Upper lobe of right lung (tissue), 1 donor: Measurements from ENCODE around the gene ARSA. TPM values are rescaled to one million over a fixed set of nuclear protein-coding genes. Genes with fewer than 3 reads are reported as not detected.
A peak's percentile ranks its signal among the peaks of the same experiment; 100 is the strongest.

Source experiments
- ATAC-seq: fragments of 200-7000 bp; cut with Tn5 transposase; one replicate; pipeline ENCODE4 v1.9.1; 2020; ENCODE audit warnings: mild to moderate bottlenecking, moderate library complexity
- DNase-seq: peaks from one replicate; pipeline ENCODE4 v3.0.0-alpha.2; 2020
- H3K27ac ChIP-seq: fragments of 200-600 bp; one replicate; pipeline ENCODE4 v1.8.0; 2022
- H3K27me3 ChIP-seq: fragments of 200-600 bp; one replicate; pipeline ENCODE4 v1.8.0; 2022; ENCODE audit warnings: mild to moderate bottlenecking
- H3K36me3 ChIP-seq: fragments of 200-600 bp; one replicate; pipeline ENCODE4 v1.8.0; 2022
- H3K4me1 ChIP-seq: fragments of 200-600 bp; one replicate; pipeline ENCODE4 v1.8.0; 2022
- H3K4me3 ChIP-seq: fragments of 200-600 bp; one replicate; pipeline ENCODE4 v1.8.0; 2022; ENCODE audit warnings: mild to moderate bottlenecking
- H3K9me3 ChIP-seq: fragments of 200-600 bp; one replicate; pipeline ENCODE4 v1.8.0; 2022
- CTCF ChIP-seq: fragments of 200-600 bp; IDR thresholded peaks from one replicate; pipeline ENCODE4 v1.8.0; 2022; ENCODE audit warnings: antibody characterized with exemption
- intact Hi-C: fragments of 100-400 bp; cut with DNase I; formaldehyde crosslinking; loops from one replicate; pipeline ENCODE4 v1.11.0; 2022
- total RNA-seq: library from RNA; stranded (reverse); fragmentation: NEBNext Ultra II Directional; extraction: Animal tissue kit (Norgen Biotek cat#: 25700); gene quantifications from one replicate; pipeline ENCODE4 v1.2.1, GENCODE V29; 2021
- donor health status: DM: no; HTN: yes; CAD: no; lungs with severe emphysema.

Gene ARSA
- total RNA-seq, 1 donor from 2014 or later: 46.4 TPM

- no peak for TF ChIP-seq CTCF
- Histone ChIP-seq H3K36me3 (no peaks in the 10 kb centered on the region), H3K4me1 (no peaks in the 10 kb centered on the region), H3K9me3 (no peaks in the 10 kb centered on the region), H3K27me3 (peaks cover 51% of the 10 kb centered on the region), H3K4me3 (no peak overlapping the region), H3K27ac (no peak overlapping the region)
- DNase-seq (no peak), ATAC-seq (no peak)
- intact Hi-C loops: no loop called here
Measured at GRCh38 chr22:50604256-50605001, 23.5 kb downstream of the ARSA start.

GRCh38 chr22:50603511-50604255, 24.3 kb downstream of the ARSA start:
- DNase-seq (no peak), ATAC-seq (no peak)
- Histone ChIP-seq H3K36me3 (no peaks in the 10 kb centered on the region), H3K4me1 (no peaks in the 10 kb centered on the region), H3K9me3 (no peaks in the 10 kb centered on the region), H3K27ac (no peak overlapping the region), H3K27me3 (peaks cover 59% of the 10 kb centered on the region), H3K4me3 (no peak overlapping the region)
- no peak for TF ChIP-seq CTCF
- intact Hi-C loops: no loop called here

- no peak for DNase-seq
- H3K27me3 ChIP-seq: peaks cover 61% of the 10 kb centered on the region
- intact Hi-C loops: no loop called here
Measured at GRCh38 chr22:50602338-50602700, 25.6 kb downstream of the ARSA start.

GRCh38 chr22:50601669-50602337, 26.1 kb downstream of the ARSA start:
- DNase-seq (no peak), ATAC-seq (no peak)
- intact Hi-C loops: no loop called here
- Histone ChIP-seq H3K4me3 (no peak overlapping the region), H3K27me3 (peaks cover 61% of the 10 kb centered on the region), H3K9me3 (no peaks in the 10 kb centered on the region), H3K27ac (no peak overlapping the region), H3K36me3 (no peaks in the 10 kb centered on the region), H3K4me1 (no peaks in the 10 kb centered on the region)
- no peak for TF ChIP-seq CTCF

More at GRCh38 chr22:50602338-50602700, 25.6 kb downstream of the ARSA start:
- ATAC-seq: no peak
- Histone ChIP-seq H3K36me3 (no peaks in the 10 kb centered on the region), H3K4me1 (no peaks in the 10 kb centered on the region), H3K9me3 (no peaks in the 10 kb centered on the region), H3K4me3 (no peak overlapping the region), H3K27ac (no peak overlapping the region)
- no peak for TF ChIP-seq CTCF

- ATAC-seq: no peak
Measured at GRCh38 chr22:50600967-50601668, 26.8 kb downstream of the ARSA start.

More at GRCh38 chr22:50600967-50601668, 26.8 kb downstream of the ARSA start:
- no peak for DNase-seq
- Histone ChIP-seq H3K27ac (no peak overlapping the region), H3K4me1 (no peaks in the 10 kb centered on the region), H3K36me3 (no peaks in the 10 kb centered on the region), H3K4me3 (peak overlapping the region; percentile 10), H3K9me3 (no peaks in the 10 kb centered on the region), H3K27me3 (peaks cover 61% of the 10 kb centered on the region)
- no peak for TF ChIP-seq CTCF
- intact Hi-C loops: no loop called here
